Activated gamma-delta T cell treated with Interleukin-2 at 50 U/mL for 16 hours (primary cell): Measurements from ENCODE around the gene ARPC1B.
A peak's percentile ranks its signal among the peaks of the same experiment; 100 is the strongest.
"Not testable (repeated sequence)": the region's sequence is repeated elsewhere in the genome, so short reads cannot be mapped to it uniquely, and the experiment has no call there.

Experiments used
- DNase-seq: peaks from one replicate; pipeline ENCODE4 v3.0.0-alpha.2; 2020

ARPC1B gene

GRCh38 chr7:99410635-99411034 is 36.1 kb downstream of the ARPC1B start:
- DNase-seq, result no peak

- DNase-seq, result peak; percentile 18
These were observed 41.1 kb downstream of the ARPC1B start for GRCh38 chr7:99415513-99416127.

GRCh38 chr7:99418260-99418659 is 43.7 kb downstream of the ARPC1B start:
- DNase-seq, result no peak

- no peak for DNase-seq
These were observed 44.9 kb downstream of the ARPC1B start for GRCh38 chr7:99419323-99420021.

GRCh38 chr7:99420213-99420612 is 45.7 kb downstream of the ARPC1B start:
- no peak for DNase-seq

GRCh38 chr7:99420986-99421385 is 46.5 kb downstream of the ARPC1B start:
- DNase-seq, result no peak

- no peak for DNase-seq
These were observed 47.7 kb downstream of the ARPC1B start for GRCh38 chr7:99422186-99422585.

- no peak for DNase-seq
These were observed 48.1 kb downstream of the ARPC1B start for GRCh38 chr7:99422625-99423024.

- no peak for DNase-seq
These were observed 50.6 kb downstream of the ARPC1B start for GRCh38 chr7:99424932-99425730.

- DNase-seq, result no peak
These were observed 54.5 kb downstream of the ARPC1B start for GRCh38 chr7:99428972-99429566.

GRCh38 chr7:99429756-99430155 is 55.2 kb downstream of the ARPC1B start:
- DNase-seq, result no peak

- not testable (repeated sequence) for DNase-seq
These were observed 57.4 kb downstream of the ARPC1B start for GRCh38 chr7:99431756-99432540.

GRCh38 chr7:99433158-99433557 is 58.6 kb downstream of the ARPC1B start:
- no peak for DNase-seq

GRCh38 chr7:99437946-99438572 is 63.5 kb downstream of the ARPC1B start:
- no peak for DNase-seq

GRCh38 chr7:99438573-99439480 is 64.3 kb downstream of the ARPC1B start, which contains the start of the genes CPSF4 and PTCD1:
Gene CPSF4 (plus strand): TSS chr7:99438943. CDS start chr7:99439083, 140 bp downstream.
Gene PTCD1 (minus strand): TSS chr7:99438798. CDS start chr7:99435242, 3,556 bp downstream.
- peak; percentile 86 for DNase-seq

- no peak for DNase-seq
These were observed 65.7 kb downstream of the ARPC1B start for GRCh38 chr7:99440195-99440594.
